Chondrocyte (in vitro differentiated cells): ENCODE data around the gene MPL. TPM values are rescaled to one million over a fixed set of nuclear protein-coding genes. Genes with fewer than 3 reads are reported as not detected.

Source experiments
- DNase-seq: peaks from one replicate; pipeline ENCODE4 v3.0.0; 2021; ENCODE audit warnings: mixed read lengths, low spot score
- H3K27ac Mint-ChIP-seq: one replicate; pipeline ENCODE4 v1.8.0; 2021; ENCODE audit warnings: mild to moderate bottlenecking, moderate library complexity, mixed read lengths; ENCODE audit not compliant: unreplicated experiment
- H3K27me3 Mint-ChIP-seq: 2 replicates; pipeline ENCODE4 v1.8.0; 2021; ENCODE audit warnings: low read depth, mixed read lengths
- H3K36me3 Mint-ChIP-seq: 2 replicates; pipeline ENCODE4 v1.8.0; 2021; ENCODE audit warnings: low read depth, mixed read lengths
- H3K4me1 Mint-ChIP-seq: 2 replicates; pipeline ENCODE4 v1.8.0; 2021; ENCODE audit warnings: low read depth, mild to moderate bottlenecking, mixed read lengths
- H3K4me3 Mint-ChIP-seq: one replicate; pipeline ENCODE4 v1.8.0; 2021; ENCODE audit warnings: mild to moderate bottlenecking, moderate library complexity, mixed read lengths; ENCODE audit not compliant: unreplicated experiment
- H3K9me3 Mint-ChIP-seq: 2 replicates; pipeline ENCODE4 v1.8.0; 2021; ENCODE audit warnings: low read depth, mixed read lengths
- CTCF ChIP-seq: fragments of 200-600 bp; sonication (generic); IDR thresholded peaks from 2 replicates; pipeline ENCODE4 v1.5.0; 2021; ENCODE audit warnings: antibody characterized with exemption, mild to moderate bottlenecking, moderate library complexity
- total RNA-seq: library from RNA; stranded (reverse); gene quantifications from 3 replicates; pipeline ENCODE4 v1.2.1, GENCODE V29; 2021

The MPL gene
- total RNA-seq, 1 donor from 2014 or later: not detected

GRCh38 chr1:43373066-43373940 lies 35.7 kb downstream of the MPL start:
- DNase-seq: no peak
- H3K4me1 Mint-ChIP-seq: peaks cover 14% of the 10 kb centered on the region
- H3K27ac Mint-ChIP-seq: no peak overlapping the region
- no peak for TF ChIP-seq CTCF
- H3K9me3 Mint-ChIP-seq: no peaks in the 10 kb centered on the region
- H3K4me3 Mint-ChIP-seq: no peak overlapping the region
- no peaks in the 10 kb centered on the region for H3K27me3 Mint-ChIP-seq
- H3K36me3 Mint-ChIP-seq: no peaks in the 10 kb centered on the region

GRCh38 chr1:43376723-43377235 lies 39.2 kb downstream of the MPL start:
- Mint-ChIP-seq H3K9me3 (no peaks in the 10 kb centered on the region), H3K27ac (no peak overlapping the region), H3K4me3 (no peak overlapping the region), H3K36me3 (peaks cover 2% of the 10 kb centered on the region), H3K4me1 (no peaks in the 10 kb centered on the region), H3K27me3 (no peaks in the 10 kb centered on the region)
- no peak for DNase-seq
- no peak for TF ChIP-seq CTCF

- H3K9me3 Mint-ChIP-seq: no peaks in the 10 kb centered on the region
- H3K4me1 Mint-ChIP-seq: no peaks in the 10 kb centered on the region
- no peak for TF ChIP-seq CTCF
- no peak overlapping the region for H3K27ac Mint-ChIP-seq
- H3K36me3 Mint-ChIP-seq: peaks cover 3% of the 10 kb centered on the region
- H3K4me3 Mint-ChIP-seq: no peak overlapping the region
- no peaks in the 10 kb centered on the region for H3K27me3 Mint-ChIP-seq
- DNase-seq: no peak
Observed at GRCh38 chr1:43377831-43378230, 40.2 kb downstream of the MPL start.

GRCh38 chr1:43379476-43379875 lies 41.9 kb downstream of the MPL start:
- H3K4me1 Mint-ChIP-seq: no peaks in the 10 kb centered on the region
- no peak overlapping the region for H3K27ac Mint-ChIP-seq
- DNase-seq: no peak
- no peaks in the 10 kb centered on the region for H3K9me3 Mint-ChIP-seq
- no peak overlapping the region for H3K4me3 Mint-ChIP-seq
- no peak for TF ChIP-seq CTCF
- H3K27me3 Mint-ChIP-seq: no peaks in the 10 kb centered on the region
- H3K36me3 Mint-ChIP-seq: peaks cover 13% of the 10 kb centered on the region

GRCh38 chr1:43381612-43382011 lies 44.0 kb downstream of the MPL start:
- DNase-seq: no peak
- Mint-ChIP-seq H3K4me1 (no peaks in the 10 kb centered on the region), H3K4me3 (no peak overlapping the region), H3K27ac (peak overlapping the region; percentile 18), H3K27me3 (no peaks in the 10 kb centered on the region), H3K36me3 (peaks cover 28% of the 10 kb centered on the region), H3K9me3 (no peaks in the 10 kb centered on the region)
- TF ChIP-seq CTCF: no peak
